ENCODE data around the gene LBX1.
A peak's percentile ranks its signal among the peaks of the same experiment; 100 is the strongest.

Gene LBX1

DNA sequence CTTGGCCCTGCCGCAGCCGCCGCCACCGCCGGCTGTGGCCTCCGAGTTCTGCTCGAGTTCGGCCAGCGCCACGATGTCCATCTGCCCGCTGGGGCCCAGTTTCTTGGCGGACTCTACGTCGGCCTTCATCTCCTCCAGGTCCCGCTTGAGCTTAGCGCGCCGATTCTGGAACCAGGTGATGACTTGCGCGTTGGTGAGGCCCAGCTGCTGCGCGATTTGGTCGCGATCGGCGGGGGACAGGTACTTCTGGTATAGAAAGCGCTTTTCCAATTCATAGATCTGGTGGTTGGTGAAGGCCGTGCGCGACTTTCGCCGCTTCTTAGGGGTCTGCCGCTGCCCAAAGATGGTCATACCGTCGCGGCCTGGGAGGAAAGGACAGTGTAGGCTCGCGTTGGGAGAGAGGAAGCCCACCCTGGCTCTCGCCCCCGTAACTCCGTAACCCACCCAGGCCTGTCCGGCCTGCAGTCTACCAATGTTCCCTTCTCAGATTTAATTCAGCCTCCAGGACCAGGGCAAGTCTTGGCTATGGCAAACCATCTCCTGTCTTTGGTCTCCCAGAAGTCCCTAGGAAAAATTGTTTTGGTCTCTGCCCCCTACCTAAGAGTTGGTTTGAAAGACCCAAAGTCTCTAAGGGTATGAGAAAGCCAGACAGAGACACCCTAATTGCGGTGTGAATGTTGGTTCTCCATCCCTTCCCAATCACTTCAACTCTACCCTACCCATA is 1.7 kb downstream of the LBX1 start:
- peak overlapping the region in 2 of 7 experiments; percentile 10 to 21 for H3K4me3 ChIP-seq
- no peak overlapping the region for H3K27ac ChIP-seq

DNA sequence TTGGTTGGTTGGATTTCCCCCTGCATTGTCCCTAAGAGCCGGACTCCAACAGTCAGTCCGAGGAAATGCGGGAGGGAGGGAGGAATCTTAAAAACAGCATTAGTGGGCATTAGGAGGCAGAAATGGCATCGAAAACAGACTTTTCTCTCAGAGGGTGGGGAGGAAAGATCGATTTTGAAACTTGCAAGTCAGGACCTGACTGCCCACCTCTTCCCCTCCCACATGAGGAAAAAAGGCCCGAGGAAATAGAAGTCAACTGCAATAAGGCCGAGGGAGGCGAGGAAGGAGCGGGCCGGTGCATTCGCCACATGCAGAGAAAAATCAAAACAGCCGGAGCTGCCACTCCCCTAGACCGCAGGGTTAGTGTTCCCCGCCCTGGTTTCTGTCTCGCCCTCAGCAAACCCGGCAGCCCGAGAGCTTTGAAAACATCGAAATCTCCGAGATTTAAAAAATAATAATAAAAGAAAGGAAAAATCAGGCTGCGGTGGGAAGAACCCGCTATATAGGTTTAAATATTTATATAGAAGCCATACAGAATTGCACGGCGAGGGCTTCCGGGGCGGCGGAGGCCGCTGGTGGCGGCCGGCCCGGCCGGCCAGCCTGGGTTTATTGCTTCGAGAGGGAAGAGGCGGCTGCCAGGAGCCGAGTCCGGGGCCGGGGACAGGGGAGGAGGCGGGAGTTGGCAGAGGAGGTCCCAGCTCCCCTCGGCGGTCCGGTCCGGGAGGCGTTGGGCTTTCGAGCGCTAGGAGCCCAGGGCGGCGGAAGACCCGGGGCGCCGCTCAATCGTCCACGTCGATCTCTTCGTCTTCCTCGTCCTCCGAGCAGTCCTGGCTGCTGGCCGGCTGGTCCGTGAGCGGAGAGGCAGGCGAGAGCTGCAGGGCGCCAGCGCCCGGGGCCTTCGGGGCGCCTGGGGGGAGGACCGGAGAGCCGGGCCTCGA is 2.5 kb downstream of the LBX1 start:
- H3K4me3 ChIP-seq: peak overlapping the region in 3 of 7 experiments; percentile 10 to 21 (median 13)
- no peak overlapping the region for H3K27ac ChIP-seq

DNA sequence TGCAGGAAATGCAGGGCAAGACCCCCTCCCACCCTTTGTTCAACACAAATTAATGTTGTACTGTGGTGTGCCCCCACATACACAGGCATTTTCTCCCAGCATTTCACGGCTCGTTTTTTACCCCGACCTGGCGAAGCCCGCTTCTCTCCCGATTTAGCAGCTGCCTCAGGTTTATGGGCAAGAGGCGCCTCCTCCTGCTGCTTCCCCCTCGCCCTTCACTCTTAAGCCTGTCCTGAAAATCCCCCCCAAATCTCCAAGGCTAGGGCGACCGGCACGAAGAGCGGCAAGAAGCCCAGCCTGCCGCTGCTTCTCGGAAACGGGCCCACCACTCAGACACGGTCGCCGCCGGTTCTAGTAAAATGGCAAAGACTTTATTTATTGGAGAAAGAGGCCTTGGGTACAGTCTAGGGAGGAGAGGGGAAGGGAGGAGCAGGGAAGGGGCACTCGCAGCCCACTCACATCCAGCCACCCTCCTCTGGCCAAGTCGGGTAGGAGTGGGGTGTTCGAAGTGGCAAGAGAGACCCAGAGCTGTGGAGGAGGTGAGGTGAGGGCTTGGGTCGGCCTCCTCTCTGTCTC is 3.3 kb downstream of the LBX1 start:
- Histone ChIP-seq H3K4me3 (no peak overlapping the region), H3K27ac (no peak overlapping the region)

DNA sequence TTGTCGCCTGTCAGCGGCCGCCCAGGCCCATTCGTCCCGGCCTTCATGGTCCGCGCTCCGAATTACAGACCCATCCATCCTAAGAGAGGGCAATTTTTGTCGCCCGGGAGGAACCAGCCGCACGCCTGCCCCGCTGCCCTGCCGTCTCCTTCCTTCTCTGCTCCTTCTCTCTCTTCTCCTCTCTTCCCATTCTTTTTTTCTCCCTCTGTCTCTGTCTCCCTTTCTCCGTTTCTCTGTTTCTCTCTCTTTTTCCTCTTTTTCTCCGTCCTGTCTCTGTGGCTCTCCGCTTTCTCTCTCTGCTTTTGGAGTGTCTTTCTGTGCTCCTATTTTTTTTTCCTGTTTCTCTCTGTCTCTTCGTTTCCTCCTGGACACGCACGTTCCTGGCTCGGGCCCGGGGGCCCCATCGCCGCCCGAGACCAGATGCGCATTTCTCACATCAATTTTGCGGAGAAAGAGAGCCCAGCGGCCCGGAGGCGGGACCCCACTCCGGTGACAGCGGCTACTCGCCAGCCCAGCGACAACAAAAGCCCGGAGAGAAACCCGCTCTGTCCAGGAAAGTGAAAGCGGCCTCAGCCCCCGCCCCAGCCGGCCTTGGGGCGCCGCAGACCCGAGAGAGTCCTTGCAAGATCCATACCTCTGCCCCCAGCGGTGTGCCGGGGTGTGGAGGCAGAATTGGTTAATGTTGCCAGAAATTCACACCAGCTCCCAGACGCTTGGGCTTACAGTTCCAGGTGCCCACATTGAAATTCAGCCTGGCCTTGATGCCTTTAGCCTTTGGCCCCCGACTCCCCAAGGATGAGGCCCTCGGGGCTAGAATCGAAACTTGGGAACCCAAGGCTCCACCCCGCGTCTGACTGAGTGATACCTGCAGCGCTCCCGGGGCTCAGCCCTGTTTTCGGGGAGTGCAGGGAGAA is 4.1 kb downstream of the LBX1 start:
- no peak overlapping the region for H3K27ac ChIP-seq
- peak overlapping the region in 2 of 7 experiments; percentile 4 to 7 for H3K4me3 ChIP-seq

DNA sequence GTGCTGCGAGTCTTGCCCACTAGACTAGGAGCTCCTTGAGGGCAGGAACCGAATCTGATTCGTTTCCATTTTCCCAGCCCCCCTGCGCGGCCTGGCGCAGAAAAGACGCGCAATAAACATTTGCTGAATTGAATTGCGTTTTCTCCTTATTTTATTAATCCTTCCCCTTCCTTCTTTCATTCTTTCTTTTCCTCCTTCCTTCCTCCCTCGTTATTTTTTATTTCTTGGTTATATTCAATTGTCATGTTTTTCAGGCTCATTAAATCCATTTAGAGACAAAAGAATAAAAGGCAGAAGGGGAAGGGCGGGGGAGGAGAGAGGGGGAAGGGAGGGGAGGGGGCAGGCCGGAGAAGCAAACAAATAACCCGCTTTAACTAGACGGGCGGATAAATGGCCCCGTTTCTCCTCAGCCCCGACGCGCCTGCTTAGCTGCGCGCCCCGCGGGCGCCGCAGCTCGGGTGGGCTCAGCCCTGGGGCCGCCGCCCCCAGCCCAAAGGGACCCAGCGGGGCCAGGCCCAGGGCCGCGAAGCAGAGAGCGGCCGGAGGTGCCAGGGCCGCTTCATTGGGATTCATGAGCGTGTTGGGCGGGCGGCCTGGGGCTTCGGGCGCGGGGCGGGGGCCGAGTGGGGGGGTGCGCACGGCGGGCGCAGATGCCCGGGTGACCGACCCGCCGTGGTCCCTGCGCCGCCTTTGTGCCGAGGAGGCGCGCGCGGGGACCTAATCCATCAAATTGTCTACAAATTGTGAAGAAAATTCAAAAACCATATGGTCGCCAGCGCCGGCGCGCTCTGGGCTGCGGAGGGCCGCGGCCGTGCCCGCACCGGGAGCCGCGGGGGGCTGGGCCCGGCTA is 5.0 kb downstream of the LBX1 start:
- no peak overlapping the region for H3K4me3 ChIP-seq

DNA sequence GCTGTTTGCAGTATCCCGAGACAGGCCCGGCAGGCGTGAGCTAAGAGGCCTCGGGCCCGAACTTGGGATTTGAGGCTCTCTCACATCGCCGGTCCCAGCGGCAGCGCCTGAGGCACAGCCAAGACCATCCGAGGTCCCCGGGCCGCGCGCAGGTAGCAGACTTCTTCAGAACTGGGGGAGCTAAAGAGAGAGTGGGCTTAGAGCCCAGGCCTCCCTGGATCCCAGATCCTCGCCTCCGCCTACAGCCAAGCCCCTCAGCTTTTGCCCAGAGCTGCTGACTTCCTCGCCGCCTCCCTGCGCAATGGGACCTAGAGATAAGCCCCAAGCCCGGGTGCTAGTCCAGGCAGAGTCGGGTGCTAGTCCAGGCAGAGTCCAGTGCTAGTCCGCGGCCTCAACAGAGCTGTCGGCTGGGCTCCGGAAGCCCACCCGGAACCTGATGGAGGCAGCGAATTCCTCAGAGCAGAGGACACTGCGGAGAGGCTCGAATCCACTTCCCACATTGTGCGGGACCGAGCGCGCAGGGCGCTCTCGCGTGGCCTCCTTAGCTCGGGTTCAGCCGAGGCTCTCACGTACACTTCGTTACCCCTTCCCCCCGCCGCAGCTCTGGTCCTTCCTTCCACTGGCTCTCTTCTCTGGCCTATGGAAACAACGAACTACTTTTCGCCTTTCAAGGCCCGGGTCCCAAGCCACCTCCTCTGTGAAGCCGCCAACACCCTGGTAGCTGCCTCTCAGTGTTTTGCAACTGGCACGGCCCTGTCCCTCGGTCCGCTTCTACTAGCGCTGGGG is 5.8 kb downstream of the LBX1 start:
- Histone ChIP-seq H3K4me3 (peak overlapping the region in 3 of 7 experiments; percentile 25 to 36 (median 30)), H3K27ac (no peak overlapping the region)

More for the DNA sequence above, 5.0 kb downstream of the LBX1 start:
- no peak overlapping the region for H3K27ac ChIP-seq

DNA sequence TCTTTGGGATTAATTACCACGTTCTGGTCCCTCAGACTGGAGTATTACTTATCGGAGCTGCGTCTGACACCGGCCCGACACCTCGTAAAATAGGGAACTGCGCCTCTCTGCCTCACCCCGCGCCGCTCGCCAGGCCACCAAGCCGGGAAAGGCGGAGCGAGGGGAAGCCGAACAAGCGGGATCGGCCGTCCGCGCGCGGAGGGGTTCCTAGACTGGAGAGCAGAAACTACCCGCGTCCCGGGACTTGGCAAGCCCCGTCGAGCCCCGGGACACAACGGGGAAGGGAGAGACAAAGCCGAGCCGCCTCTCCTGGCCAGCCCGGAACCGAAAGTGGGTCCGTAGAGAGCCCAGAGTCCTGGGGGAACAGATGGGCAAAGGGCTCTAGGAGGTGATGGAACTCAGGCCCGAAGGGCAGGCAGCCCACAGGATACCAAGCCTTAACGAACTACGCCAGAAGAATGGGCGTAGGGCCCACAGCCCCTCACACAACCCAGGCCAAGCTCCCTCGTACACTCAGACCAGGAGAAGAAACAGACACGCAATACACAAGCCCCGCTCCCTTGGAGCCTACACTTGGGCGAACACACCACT is 6.5 kb downstream of the LBX1 start:
- Histone ChIP-seq H3K27ac (no peak overlapping the region), H3K4me3 (peak overlapping the region; percentile 2 to 36 (median 21))

DNA sequence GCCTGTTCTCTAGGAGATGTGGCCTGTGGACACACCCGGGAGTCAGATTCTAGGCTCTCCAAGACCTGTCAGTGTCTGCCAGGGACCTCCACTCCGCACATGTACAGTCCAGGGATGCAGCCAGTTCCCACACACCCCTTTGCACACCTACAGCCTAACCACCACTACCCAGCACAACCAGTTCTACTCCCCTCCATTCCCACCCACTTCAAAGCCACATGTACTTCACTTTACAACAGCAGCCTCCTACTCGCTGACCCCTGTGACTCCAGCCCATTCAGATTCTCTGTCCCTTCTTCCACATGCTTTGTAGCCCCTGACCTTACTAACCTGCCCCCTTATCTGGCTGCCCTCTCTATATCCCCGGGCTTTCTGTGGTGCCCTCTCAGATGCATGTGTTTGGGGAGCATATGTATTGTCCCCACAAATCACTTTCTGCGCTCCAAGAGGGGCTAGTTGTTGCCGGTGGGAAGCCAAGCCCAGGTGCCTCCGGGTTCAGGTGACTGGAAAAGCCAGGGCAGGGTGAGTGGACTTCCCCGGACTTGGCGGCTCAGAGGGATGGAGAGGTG is 7.2 kb downstream of the LBX1 start:
- H3K27ac ChIP-seq: no peak overlapping the region
- H3K4me3 ChIP-seq: no peak overlapping the region

DNA sequence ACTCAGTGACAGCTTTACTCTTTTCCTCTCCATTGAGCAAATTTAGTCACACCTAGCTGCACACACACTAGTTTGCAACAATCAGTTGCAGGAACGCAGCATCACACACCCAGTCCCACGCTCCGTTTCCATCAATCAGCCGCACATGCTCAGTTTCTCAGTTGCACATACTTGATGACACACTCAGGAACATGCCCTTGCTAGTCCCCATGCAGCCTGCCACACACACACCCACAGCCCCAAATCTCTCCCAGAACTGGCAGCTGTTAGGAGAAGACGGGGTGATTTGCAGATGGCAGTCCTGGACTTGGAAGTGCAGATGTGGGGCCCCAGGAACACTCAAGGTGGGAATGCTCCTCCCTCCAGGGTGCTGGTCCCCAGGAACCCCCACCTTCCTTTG is 7.7 kb downstream of the LBX1 start:
- Histone ChIP-seq H3K27ac (no peak overlapping the region), H3K4me3 (no peak overlapping the region)

DNA sequence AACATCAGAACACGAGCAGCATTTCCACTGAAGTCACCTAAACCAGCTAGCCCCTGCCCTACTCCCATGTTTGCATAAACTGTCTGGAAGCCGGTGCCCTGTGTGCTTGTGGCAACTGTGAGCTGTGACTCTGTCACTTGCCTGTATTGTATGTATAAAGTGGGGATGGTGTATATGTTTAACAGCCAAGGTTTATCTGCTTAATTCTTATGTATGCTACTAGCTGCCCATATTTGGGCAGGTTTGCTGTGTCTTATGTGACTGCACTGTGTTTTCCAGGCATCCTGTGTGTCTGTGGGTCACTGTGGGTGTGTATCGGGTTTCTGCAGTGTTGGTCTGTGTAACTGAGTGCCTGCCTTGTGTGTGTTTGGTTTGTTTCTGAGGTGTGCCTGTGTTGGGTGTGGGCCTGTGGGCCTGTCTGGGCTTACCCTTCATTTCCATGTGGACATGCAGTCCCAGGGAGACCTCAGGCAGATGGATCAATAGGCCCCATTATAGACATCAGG is 9.3 kb downstream of the LBX1 start:
- no peak overlapping the region for H3K27ac ChIP-seq

DNA sequence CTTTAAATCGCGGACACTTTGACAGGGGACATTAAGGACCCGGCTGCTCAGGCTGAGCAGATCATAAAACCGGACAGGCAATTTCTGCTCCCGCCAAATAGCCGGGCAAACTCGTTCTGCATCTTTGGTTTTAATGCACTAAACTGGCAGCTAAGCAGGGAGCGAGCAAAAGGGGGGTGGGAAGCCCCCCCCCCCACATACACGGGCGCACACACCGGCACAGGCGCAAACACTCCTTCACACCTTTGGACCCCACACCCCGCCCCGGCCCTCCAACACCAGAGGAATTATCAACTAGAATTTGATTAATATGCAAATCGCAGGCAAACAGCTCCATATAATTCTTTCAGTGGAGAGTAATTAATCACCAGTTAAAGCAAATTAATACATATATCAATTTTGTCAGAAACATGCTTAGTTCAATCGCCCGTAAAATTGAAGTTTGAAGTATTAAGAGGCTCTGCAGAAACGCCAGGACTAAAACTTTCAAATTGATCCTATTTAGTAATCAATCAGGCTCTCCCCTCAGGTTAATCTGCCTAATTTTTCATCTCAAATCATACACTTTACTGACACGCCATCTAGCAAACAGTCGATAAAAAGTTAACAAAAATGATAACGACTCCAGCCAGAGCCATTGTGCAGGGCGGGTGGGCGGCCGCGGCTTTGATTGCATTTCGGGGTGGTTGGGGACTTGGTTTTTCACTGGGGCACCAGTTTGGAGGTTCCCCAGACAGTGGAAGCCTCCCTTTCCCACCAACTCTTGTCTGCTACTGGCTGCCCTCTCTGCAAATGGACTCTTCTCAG is 9.9 kb downstream of the LBX1 start:
- Histone ChIP-seq H3K27ac (no peak overlapping the region), H3K4me3 (no peak overlapping the region)

More for the DNA sequence above, 9.3 kb downstream of the LBX1 start:
- no peak overlapping the region for H3K4me3 ChIP-seq

DNA sequence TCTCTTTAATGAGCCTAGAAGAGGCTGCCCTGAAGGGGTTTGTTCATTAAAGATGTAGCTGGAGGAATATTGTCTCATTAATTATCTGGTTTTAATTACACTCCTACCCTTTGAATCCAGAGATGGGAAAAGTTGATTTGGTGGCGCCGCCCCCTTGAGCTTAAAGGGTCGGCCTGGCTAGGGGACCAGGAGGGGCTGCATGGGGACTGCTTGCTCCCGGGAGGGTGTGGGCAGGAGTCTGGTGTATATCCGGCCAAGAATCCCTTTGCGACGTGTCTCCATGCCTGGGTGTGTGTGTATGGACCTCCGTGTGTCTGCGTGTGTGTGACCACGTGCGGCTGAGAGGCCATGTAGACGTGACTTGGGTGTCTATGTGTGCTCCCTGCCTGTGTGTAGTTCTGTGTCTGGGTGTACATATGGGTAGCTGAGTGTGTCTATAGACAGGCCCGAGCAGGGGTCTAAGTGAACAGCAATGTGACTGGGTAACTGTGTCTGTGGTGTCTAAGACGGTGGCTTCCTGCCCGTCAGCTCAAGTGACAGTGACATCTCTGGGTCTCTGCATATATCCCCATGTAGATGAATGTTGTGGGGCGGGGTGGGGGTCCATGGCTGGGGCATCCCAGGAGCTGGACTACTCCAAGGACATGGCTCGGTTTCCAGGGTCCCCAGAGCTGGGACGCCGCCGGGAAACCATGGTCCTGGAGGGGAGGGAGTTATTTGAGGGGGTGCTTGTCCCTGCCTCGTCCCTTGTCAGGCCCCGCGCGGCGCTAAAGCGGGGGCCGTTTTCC is 10.7 kb downstream of the LBX1 start:
- no peak overlapping the region for H3K27ac ChIP-seq
- no peak overlapping the region for H3K4me3 ChIP-seq

DNA sequence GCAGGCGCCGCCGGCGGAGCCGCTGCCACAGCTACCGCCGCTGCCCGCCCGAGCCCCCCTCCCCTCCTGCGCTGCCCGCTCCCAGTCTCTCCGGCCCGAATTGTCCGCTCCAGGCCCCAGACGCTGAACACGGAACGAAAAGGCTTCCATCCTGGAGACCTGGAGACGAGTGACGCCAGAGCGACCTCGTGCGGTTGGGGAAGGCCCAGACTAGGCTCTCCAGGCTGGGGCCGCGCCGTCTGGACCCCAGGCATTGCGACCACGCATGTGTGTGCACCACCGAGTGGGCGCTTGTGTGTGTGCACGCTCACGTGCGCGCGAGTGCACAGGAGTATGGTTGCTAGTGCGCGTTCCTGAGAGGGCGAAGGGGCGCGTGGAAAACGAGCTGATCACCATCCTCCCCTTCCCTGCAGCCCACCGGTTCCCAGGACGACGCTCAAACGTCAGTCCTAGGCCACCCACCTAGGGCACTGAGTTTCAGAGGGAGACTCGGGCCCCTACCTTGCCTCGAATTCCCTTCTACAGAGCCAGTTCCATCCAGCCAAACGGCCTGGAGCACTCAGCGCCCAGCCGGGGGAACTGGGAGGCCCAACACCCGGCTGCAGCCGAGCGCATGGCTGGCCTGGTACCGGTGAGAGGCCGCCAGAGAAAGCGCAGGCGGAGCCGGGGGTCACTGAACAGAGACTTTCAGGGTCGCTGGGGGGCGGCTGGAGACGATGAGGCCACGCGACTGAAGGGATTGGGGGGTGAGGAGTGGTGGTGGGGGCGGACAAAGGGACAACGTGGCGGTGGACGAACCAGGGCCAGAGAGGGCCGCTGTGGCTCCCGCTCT is 11.6 kb downstream of the LBX1 start:
- Histone ChIP-seq H3K27ac (no peak overlapping the region), H3K4me3 (peak overlapping the region in 1 of 7 experiments; percentile 19)

DNA sequence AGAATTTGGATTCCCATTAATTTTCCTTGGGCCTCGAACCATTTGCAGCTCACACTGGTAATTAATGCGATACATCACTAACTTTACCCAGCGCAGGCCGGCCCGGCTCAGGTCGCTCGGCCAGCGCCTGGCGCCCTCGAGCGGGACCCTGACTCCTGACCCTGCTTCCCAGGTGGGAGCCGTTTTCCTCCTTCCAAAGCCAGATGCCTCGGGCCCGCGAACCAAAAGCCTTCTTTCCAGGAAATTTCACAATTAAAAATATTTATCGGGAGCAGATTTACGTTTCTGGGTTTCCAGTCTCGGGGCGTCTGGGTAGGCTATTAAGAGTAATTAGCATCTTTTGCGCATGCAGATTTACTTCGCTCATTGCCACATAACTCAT is 12.2 kb downstream of the LBX1 start:
- Histone ChIP-seq H3K4me3 (peak overlapping the region in 1 of 7 experiments; percentile 19), H3K27ac (no peak overlapping the region)

Measured in skin epidermis (tissue), 12 donors.